ENCODE data around the gene USP40. TPM values are rescaled to one million over a fixed set of nuclear protein-coding genes. Genes with fewer than 3 reads are reported as not detected.

USP40 gene
- total RNA-seq, 1 experiment from 2014 or later, result 10.3 TPM

DNA sequence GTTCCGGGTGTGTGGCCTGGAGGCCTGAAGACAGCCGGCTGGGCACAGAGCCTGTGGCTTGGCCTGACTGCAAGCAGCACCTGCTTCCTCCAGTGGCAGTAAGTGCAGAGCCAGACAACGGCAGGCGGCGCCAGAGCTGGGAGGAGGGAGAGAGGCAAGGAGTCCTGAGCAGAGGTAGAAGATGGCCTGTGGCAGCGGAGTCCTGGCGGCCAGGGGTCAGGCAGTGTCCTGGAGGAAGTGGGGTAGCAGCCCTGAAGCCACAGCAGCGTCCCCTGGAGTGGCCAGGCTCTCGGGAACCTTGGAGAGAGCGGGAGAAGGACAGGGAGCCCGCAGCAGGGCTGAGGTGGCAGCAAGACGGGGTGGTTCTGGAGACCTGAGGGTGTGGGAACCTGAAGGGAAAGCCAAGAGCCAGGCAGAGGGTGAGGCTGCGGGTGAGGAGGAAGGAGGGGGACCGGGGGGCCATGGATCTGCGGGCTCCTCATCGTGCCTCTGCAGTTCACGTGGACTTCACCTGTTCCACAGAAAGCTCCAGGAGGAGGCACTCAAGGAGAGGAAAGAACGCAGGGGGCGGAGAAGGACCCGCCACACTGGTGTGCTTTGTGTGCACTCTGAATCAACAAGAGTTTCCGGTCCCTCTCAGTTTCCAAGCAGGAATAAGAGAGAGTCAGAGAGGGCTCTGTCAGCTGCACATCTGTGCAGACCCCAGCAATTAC lies 85.9 kb downstream of the USP40 start:
- Mint-ChIP-seq H3K27me3 (ENCODE audit: low read depth) (no peaks in the 10 kb centered on the region), H3K4me1 (no peaks in the 10 kb centered on the region), H3K4me3 (no peak overlapping the region), H3K9me3 (peaks cover 15% of the 10 kb centered on the region), H3K27ac (no peak overlapping the region), H3K36me3 (peaks cover 32% of the 10 kb centered on the region)
- CTCF ChIA-PET, result interaction anchor here (0.6 to 1.0 kb wide), 2 partner anchors 33 to 147 kb away, joined by 3 to 4 read pairs; no protein-coding TSS in a partner anchor
- ATAC-seq (peak; percentile 15), DNase-seq (ENCODE audit: low spot score) (no peak)
- POLR2A ChIA-PET, result no interaction called here
- TF ChIP-seq GABPB1 (CRISPR knock-in tag; IDR thresholded peaks at IDR 0.05) (no peak), E2F1 (CRISPR knock-in tag; IDR thresholded peaks at IDR 0.05) (no peak), ESRRA (CRISPR knock-in tag; IDR thresholded peaks at IDR 0.05; ENCODE audit: borderline replicate concordance) (no peak), ATF2 (CRISPR knock-in tag; IDR thresholded peaks at IDR 0.05; ENCODE audit: borderline replicate concordance, low read depth) (no peak), E2F4 (CRISPR knock-in tag; IDR thresholded peaks at IDR 0.05; ENCODE audit: borderline replicate concordance, low read depth) (no peak), CDX4 (CRISPR knock-in tag; IDR thresholded peaks at IDR 0.05; ENCODE audit: borderline replicate concordance) (no peak), ZBTB21 (CRISPR knock-in tag; IDR thresholded peaks at IDR 0.05; ENCODE audit: borderline replicate concordance) (no peak), FOXJ3 (CRISPR knock-in tag; IDR thresholded peaks at IDR 0.05; ENCODE audit: borderline replicate concordance) (no peak), RORB (CRISPR knock-in tag; IDR thresholded peaks at IDR 0.05) (no peak), MXD4 (CRISPR knock-in tag; IDR thresholded peaks at IDR 0.05; ENCODE audit: borderline replicate concordance) (no peak), ZNF396 (CRISPR knock-in tag; IDR thresholded peaks at IDR 0.05; ENCODE audit: borderline replicate concordance) (no peak), CBFB (CRISPR knock-in tag; IDR thresholded peaks at IDR 0.05; ENCODE audit: low read depth) (no peak), ZNF263 (CRISPR knock-in tag; IDR thresholded peaks at IDR 0.05; ENCODE audit: low read depth) (no peak)
- TF ChIP-seq, protein P1, sequence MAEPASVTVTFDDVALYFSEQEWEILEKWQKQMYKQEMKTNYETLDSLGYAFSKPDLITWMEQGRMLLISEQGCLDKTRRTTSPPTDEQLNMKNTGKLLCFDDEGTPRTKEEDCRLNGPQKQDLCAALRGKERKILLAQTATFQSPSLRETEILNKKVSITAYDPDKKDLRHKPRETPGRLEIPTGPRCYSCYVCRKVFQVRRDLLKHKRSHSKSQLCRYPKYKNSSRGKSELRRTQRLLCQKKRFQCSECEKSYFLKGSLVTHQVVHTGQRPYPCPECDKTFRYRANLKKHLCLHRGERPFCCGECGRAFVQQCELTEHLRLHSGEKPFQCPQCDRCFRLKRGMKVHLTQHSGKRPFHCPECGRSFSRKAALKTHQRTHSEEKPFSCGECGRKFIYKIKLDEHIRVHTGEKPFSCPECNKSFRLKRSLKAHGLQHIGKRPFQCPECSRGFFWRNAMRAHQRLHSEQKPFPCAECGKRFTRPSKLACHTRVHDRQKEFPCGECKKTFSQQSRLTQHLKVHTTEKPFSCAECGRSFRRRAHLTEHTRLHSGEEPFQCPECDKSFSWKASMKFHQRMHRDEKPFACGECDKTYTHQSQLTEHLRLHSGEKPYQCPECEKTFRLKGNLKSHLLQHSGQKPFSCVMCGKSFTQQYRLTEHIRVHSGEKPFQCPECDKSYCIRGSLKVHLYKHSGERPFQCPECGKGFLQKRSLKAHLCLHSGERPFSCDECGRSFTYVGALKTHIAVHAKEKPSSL (CRISPR knock-in tag; conservative IDR thresholded peaks at IDR 0.05), result no peak
- TF ChIP-seq, protein P2, sequence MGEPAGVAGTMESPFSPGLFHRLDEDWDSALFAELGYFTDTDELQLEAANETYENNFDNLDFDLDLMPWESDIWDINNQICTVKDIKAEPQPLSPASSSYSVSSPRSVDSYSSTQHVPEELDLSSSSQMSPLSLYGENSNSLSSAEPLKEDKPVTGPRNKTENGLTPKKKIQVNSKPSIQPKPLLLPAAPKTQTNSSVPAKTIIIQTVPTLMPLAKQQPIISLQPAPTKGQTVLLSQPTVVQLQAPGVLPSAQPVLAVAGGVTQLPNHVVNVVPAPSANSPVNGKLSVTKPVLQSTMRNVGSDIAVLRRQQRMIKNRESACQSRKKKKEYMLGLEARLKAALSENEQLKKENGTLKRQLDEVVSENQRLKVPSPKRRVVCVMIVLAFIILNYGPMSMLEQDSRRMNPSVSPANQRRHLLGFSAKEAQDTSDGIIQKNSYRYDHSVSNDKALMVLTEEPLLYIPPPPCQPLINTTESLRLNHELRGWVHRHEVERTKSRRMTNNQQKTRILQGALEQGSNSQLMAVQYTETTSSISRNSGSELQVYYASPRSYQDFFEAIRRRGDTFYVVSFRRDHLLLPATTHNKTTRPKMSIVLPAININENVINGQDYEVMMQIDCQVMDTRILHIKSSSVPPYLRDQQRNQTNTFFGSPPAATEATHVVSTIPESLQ (CRISPR knock-in tag; IDR thresholded peaks at IDR 0.05), result no peak
- TF ChIP-seq, protein P3, sequence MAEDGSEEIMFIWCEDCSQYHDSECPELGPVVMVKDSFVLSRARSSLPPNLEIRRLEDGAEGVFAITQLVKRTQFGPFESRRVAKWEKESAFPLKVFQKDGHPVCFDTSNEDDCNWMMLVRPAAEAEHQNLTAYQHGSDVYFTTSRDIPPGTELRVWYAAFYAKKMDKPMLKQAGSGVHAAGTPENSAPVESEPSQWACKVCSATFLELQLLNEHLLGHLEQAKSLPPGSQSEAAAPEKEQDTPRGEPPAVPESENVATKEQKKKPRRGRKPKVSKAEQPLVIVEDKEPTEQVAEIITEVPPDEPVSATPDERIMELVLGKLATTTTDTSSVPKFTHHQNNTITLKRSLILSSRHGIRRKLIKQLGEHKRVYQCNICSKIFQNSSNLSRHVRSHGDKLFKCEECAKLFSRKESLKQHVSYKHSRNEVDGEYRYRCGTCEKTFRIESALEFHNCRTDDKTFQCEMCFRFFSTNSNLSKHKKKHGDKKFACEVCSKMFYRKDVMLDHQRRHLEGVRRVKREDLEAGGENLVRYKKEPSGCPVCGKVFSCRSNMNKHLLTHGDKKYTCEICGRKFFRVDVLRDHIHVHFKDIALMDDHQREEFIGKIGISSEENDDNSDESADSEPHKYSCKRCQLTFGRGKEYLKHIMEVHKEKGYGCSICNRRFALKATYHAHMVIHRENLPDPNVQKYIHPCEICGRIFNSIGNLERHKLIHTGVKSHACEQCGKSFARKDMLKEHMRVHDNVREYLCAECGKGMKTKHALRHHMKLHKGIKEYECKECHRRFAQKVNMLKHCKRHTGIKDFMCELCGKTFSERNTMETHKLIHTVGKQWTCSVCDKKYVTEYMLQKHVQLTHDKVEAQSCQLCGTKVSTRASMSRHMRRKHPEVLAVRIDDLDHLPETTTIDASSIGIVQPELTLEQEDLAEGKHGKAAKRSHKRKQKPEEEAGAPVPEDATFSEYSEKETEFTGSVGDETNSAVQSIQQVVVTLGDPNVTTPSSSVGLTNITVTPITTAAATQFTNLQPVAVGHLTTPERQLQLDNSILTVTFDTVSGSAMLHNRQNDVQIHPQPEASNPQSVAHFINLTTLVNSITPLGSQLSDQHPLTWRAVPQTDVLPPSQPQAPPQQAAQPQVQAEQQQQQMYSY (CRISPR knock-in tag; IDR thresholded peaks at IDR 0.05), result no peak
- TF ChIP-seq, protein P4, sequence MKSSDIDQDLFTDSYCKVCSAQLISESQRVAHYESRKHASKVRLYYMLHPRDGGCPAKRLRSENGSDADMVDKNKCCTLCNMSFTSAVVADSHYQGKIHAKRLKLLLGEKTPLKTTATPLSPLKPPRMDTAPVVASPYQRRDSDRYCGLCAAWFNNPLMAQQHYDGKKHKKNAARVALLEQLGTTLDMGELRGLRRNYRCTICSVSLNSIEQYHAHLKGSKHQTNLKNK (CRISPR knock-in tag; IDR thresholded peaks at IDR 0.05), result no peak
- TF ChIP-seq, protein P5, sequence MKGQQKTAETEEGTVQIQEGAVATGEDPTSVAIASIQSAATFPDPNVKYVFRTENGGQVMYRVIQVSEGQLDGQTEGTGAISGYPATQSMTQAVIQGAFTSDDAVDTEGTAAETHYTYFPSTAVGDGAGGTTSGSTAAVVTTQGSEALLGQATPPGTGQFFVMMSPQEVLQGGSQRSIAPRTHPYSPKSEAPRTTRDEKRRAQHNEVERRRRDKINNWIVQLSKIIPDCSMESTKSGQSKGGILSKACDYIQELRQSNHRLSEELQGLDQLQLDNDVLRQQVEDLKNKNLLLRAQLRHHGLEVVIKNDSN (CRISPR knock-in tag; IDR thresholded peaks at IDR 0.05), result no peak
- TF ChIP-seq, protein P6, sequence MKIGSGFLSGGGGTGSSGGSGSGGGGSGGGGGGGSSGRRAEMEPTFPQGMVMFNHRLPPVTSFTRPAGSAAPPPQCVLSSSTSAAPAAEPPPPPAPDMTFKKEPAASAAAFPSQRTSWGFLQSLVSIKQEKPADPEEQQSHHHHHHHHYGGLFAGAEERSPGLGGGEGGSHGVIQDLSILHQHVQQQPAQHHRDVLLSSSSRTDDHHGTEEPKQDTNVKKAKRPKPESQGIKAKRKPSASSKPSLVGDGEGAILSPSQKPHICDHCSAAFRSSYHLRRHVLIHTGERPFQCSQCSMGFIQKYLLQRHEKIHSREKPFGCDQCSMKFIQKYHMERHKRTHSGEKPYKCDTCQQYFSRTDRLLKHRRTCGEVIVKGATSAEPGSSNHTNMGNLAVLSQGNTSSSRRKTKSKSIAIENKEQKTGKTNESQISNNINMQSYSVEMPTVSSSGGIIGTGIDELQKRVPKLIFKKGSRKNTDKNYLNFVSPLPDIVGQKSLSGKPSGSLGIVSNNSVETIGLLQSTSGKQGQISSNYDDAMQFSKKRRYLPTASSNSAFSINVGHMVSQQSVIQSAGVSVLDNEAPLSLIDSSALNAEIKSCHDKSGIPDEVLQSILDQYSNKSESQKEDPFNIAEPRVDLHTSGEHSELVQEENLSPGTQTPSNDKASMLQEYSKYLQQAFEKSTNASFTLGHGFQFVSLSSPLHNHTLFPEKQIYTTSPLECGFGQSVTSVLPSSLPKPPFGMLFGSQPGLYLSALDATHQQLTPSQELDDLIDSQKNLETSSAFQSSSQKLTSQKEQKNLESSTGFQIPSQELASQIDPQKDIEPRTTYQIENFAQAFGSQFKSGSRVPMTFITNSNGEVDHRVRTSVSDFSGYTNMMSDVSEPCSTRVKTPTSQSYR (CRISPR knock-in tag; IDR thresholded peaks at IDR 0.05), result no peak
